K562 (cell line): ENCODE measurements around the gene HACE1. TPM values are rescaled to one million over a fixed set of nuclear protein-coding genes. Genes with fewer than 3 reads are reported as not detected.
A peak's percentile ranks its signal among the peaks of the same experiment; 100 is the strongest.

Experiments used
- BCL6 ChIP-seq: fragments of 250-450 bp; sonication (Bioruptor Pico); IDR thresholded peaks from 2 replicates; pipeline ENCODE4 v1.4.0; 2020
- BRD4 ChIP-seq: fragments of 200-600 bp; sonication (generic); IDR thresholded peaks from 2 replicates; pipeline ENCODE4 v1.6.1; 2017; ENCODE audit warnings: inconsistent platforms
- CCAR2 ChIP-seq: fragments of 200-400 bp; formaldehyde crosslinking; IDR thresholded peaks from 2 replicates; pipeline ENCODE4 v1.6.1; 2017; ENCODE audit warnings: mild to moderate bottlenecking, low read depth, low read length
- DLX4 ChIP-seq: fragments of 250-450 bp; sonication (Bioruptor Pico); IDR thresholded peaks from 2 replicates; pipeline ENCODE4 v1.6.1; 2021; ENCODE audit warnings: mild to moderate bottlenecking
- ERF ChIP-seq: fragments of 450-650 bp; formaldehyde crosslinking; IDR thresholded peaks from 2 replicates; pipeline ENCODE4 v1.4.0; 2020; ENCODE audit warnings: mild to moderate bottlenecking, mixed read lengths
- ETV5 ChIP-seq: sonication (generic); formaldehyde crosslinking; IDR thresholded peaks from 2 replicates; pipeline ENCODE4 v1.4.0; 2020; ENCODE audit warnings: low read depth, mild to moderate bottlenecking, missing genetic modification reagents
- FOXK2 ChIP-seq, 2 experiments: fragments of 450-650 bp; IDR thresholded peaks in 1 of 2; conservative IDR thresholded peaks in 1 of 2; 2 replicates each; pipeline ENCODE4 v1.6.1; 2016; ENCODE audit warnings: low read depth in 2 of 2, mild to moderate bottlenecking in 1 of 2
- GTF2E2 ChIP-seq: fragments of 200-800 bp; sonication (Bioruptor generic); IDR thresholded peaks from 2 replicates; pipeline ENCODE4 v1.6.1; 2016; ENCODE audit warnings: missing genetic modification characterization, missing compliant biosample characterization
- KDM4B ChIP-seq, 2 experiments: fragments of 450-650 bp in 1 of 2; sonication (generic) in 1 of 2; IDR thresholded peaks; 2 replicates each; pipeline ENCODE4 v1.6.1; 2016 to 2017; ENCODE audit warnings: borderline replicate concordance in 2 of 2, antibody characterized with exemption in 1 of 2, low read depth in 1 of 2, mild to moderate bottlenecking in 1 of 2
- LCOR ChIP-seq: sonication (generic); formaldehyde crosslinking; IDR thresholded peaks from 2 replicates; pipeline ENCODE4 v1.8.0; 2022; ENCODE audit warnings: mild to moderate bottlenecking, missing genetic modification reagents
- MTA3 ChIP-seq: fragments of 450-650 bp; formaldehyde crosslinking; IDR thresholded peaks from 2 replicates; pipeline ENCODE4 v1.6.1; 2017; ENCODE audit warnings: mild to moderate bottlenecking, borderline replicate concordance
- MYNN ChIP-seq, 2 experiments: sonication (generic); formaldehyde crosslinking in 1 of 2; IDR thresholded peaks; 2 replicates each; pipeline versions ENCODE4 v1.5.0 to v1.6.1; 2016 to 2020; ENCODE audit warnings: antibody characterized with exemption in 1 of 2, missing genetic modification reagents in 1 of 2
- NFXL1 ChIP-seq: fragments of 450-650 bp; formaldehyde crosslinking; IDR thresholded peaks from 2 replicates; pipeline ENCODE4 v1.4.0; 2021; ENCODE audit warnings: mild to moderate bottlenecking
- NR1H2 ChIP-seq: sonication (generic); formaldehyde crosslinking; IDR thresholded peaks from 2 replicates; pipeline ENCODE4 v1.4.0; 2020; ENCODE audit warnings: mild to moderate bottlenecking, missing genetic modification reagents
- RNF2 ChIP-seq: sonication (generic); IDR thresholded peaks from 2 replicates; pipeline ENCODE4 v1.6.1; 2016
- RUNX1 ChIP-seq: sonication (generic); IDR thresholded peaks from 2 replicates; pipeline ENCODE4 v1.6.1; 2016; ENCODE audit warnings: antibody characterized with exemption, low read depth
- SFPQ ChIP-seq: fragments of 200-400 bp; formaldehyde crosslinking; IDR thresholded peaks from 2 replicates; pipeline ENCODE4 v1.6.1; 2017; ENCODE audit warnings: mild to moderate bottlenecking, low read depth, low read length, moderate library complexity
- SIX5 ChIP-seq, 2 experiments: IDR thresholded peaks; 2 replicates each; pipeline ENCODE4 v1.6.1; 2011; ENCODE audit warnings: low read length in 2 of 2, borderline replicate concordance in 1 of 2, low read depth in 1 of 2, mild to moderate bottlenecking in 1 of 2, moderate library complexity in 1 of 2; ENCODE audit not compliant: insufficient read depth in 1 of 2
- SLC30A9 ChIP-seq: fragments of 250-450 bp; sonication (Bioruptor Pico); IDR thresholded peaks from 2 replicates; pipeline ENCODE4 v1.8.0; 2022; ENCODE audit warnings: mild to moderate bottlenecking, moderate library complexity
- TAF15 ChIP-seq: fragments of 200-400 bp; formaldehyde crosslinking; IDR thresholded peaks from 2 replicates; pipeline ENCODE4 v1.6.1; 2017; ENCODE audit warnings: mild to moderate bottlenecking, low read depth, low read length, moderate library complexity
- THRAP3 ChIP-seq: fragments of 450-650 bp; IDR thresholded peaks from 2 replicates; pipeline ENCODE4 v1.6.1; 2016; ENCODE audit warnings: mild to moderate bottlenecking, inconsistent platforms, borderline replicate concordance
- ZBTB1 ChIP-seq: sonication (generic); formaldehyde crosslinking; IDR thresholded peaks from 2 replicates; pipeline ENCODE4 v1.8.1; 2023; ENCODE audit warnings: missing genetic modification reagents, low read depth, mild to moderate bottlenecking, borderline replicate concordance
- ZFX ChIP-seq: sonication (generic); formaldehyde crosslinking; IDR thresholded peaks from 2 replicates; pipeline ENCODE4 v1.8.0; 2022; ENCODE audit warnings: mild to moderate bottlenecking, missing genetic modification reagents, moderate library complexity
- ZNF133 ChIP-seq: fragments of 250-450 bp; sonication (Bioruptor Pico); IDR thresholded peaks from 2 replicates; pipeline ENCODE4 v1.4.0; 2020; ENCODE audit warnings: mild to moderate bottlenecking
- ZNF174 ChIP-seq: fragments of 250-450 bp; sonication (Bioruptor Pico); IDR thresholded peaks from 2 replicates; pipeline ENCODE4 v1.4.0; 2020; ENCODE audit warnings: mild to moderate bottlenecking
- ZNF395 ChIP-seq: fragments of 200-800 bp; sonication (Bioruptor generic); IDR thresholded peaks from 2 replicates; pipeline ENCODE4 v1.6.1; 2017; ENCODE audit warnings: missing genetic modification characterization, missing compliant biosample characterization
- ZNF444 ChIP-seq: fragments of 250-450 bp; sonication (Bioruptor Pico); IDR thresholded peaks from 2 replicates; pipeline ENCODE4 v1.4.0; 2020; ENCODE audit warnings: mild to moderate bottlenecking, moderate library complexity
- polyA plus RNA-seq, 8 experiments: library from polyadenylated mRNA; depleted of rRNA in 4 of 8; stranded (reverse) in 5 of 8; unstranded in 3 of 8; fragments of >200 nt; fragmentation: Nextera tagmentation in 2 of 8; fragmentation: Illumina TruSeq in 1 of 8; extraction: Ambion mirVana in 2 of 8; extraction: Trizol in 1 of 8; gene quantifications; 2 replicates each; pipeline versions ENCODE4 v1.2.1 to v1.2.3, GENCODE V29; 2011 to 2014; ENCODE audit warnings: inconsistent platforms in 1 of 8, missing spikeins in 1 of 8
- total RNA-seq, 7 experiments: library from RNA; depleted of rRNA in 6 of 7; stranded (reverse); fragments of >200 nt in 6 of 7; fragmentation: Illumina TruSeq in 2 of 7; extraction: Trizol in 2 of 7; gene quantifications; 2 replicates each; pipeline versions ENCODE4 v1.2.1 to v1.2.3, GENCODE V29; 2011 to 2021; ENCODE audit warnings: low replicate concordance in 1 of 7

Gene HACE1
- total and polyA plus RNA-seq, 9 of the 15 experiments (the other 6 are each of a cell fraction or from before 2014, with no cell fraction given) = 3.6 to 19.9 (median 9.1) TPM

- TF ChIP-seq SFPQ (no peak), ZNF444 (no peak), FOXK2 (conservative IDR thresholded peaks at IDR 0.05 in 1 of 2, IDR thresholded peaks at IDR 0.05 in 1 of 2; ENCODE audit: low read depth in 2 of 2) (no peak), TAF15 (no peak), GTF2E2 (tag) (no peak), LCOR (CRISPR knock-in tag) (no peak), RUNX1 (no peak), ZFX (CRISPR knock-in tag) (no peak), BRD4 (0 out of 2 replicates have a peak, but pooled peaks have one; percentile 3), CCAR2 (no peak), ERF (no peak), THRAP3 (no peak), SLC30A9 (CRISPR knock-in tag) (no peak), RNF2 (peak; percentile 28; the same call in 1 of the 2 replicates), ZBTB1 (CRISPR knock-in tag) (no peak), NR1H2 (no peak), ZNF133 (no peak), ETV5 (CRISPR knock-in tag) (no peak), NFXL1 (CRISPR knock-in tag) (no peak), ZNF174 (CRISPR knock-in tag) (no peak), MTA3 (no peak), DLX4 (CRISPR knock-in tag) (no peak), BCL6 (CRISPR knock-in tag) (no peak), MYNN (IDR thresholded peaks at IDR 0.05) (no peak), MYNN (CRISPR knock-in tag; IDR thresholded peaks at IDR 0.05) (no peak), KDM4B (IDR thresholded peaks at IDR 0.05; ENCODE audit: borderline replicate concordance in 2 of 2, low read depth in 1 of 2) (no peak), ZNF395 (CRISPR knock-in tag) (0 out of 2 replicates have a peak, but pooled peaks have one; percentile 36), SIX5 (IDR thresholded peaks at IDR 0.05; ENCODE audit: borderline replicate concordance in 1 of 2, insufficient read depth in 1 of 2, low read depth in 1 of 2, low read length in 2 of 2) (no peak)
These were observed 157.4 kb downstream of the HACE1 start (continued) for GRCh38 chr6:104702126-104702841.
